ENCODE measurements around the gene BRF1. TPM values are rescaled to one million over a fixed set of nuclear protein-coding genes. Genes with fewer than 3 reads are reported as not detected.

Gene BRF1
- total RNA-seq, 1 experiment from 2014 or later = 41.2 TPM

DNA sequence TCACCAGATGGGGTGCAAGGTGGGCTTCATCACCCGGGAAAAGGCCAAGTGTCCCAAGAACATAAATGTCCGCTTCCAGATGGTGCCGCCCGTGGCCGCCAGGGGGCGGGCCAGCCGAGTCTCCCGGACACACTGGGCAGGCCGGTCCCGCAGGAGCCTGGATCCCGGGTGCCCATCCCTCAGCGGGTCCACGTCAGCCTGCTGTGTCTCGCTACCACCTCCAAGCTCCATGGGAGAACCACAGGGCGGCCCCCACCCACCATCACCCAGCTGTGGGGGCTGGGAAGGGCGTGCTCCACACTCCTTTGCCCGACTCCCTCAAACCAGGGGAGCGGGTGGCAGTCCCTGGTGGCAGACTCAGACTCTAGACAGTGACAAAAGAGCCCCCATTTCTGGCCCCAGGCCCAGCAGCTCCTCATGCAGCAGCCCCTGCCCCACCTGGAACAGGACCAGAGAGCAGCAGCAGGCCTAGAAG, 97.7 kb downstream of the BRF1 start:
- POLR2A ChIA-PET = no interaction called here
- RAD21 ChIA-PET (ENCODE audit: low non-redundant PET in 1 of 2, low total read pairs in 2 of 2, uncharacterized antibody in 2 of 2, unreplicated experiment in 2 of 2) = no interaction called here
- ATAC-seq (peak; percentile 75), DNase-seq (ENCODE audit: low read depth, low spot score) (no peak)
- Histone ChIP-seq H3K36me3 (ENCODE audit: control insufficient read depth in 1 of 2, insufficient read depth in 2 of 2, low read length in 2 of 2) (no peaks in the 10 kb centered on the region), H3K4me2 (ENCODE audit: low read length) (peak overlapping the region; percentile 45), H3K4me1 (ENCODE audit: control insufficient read depth in 1 of 2, insufficient read depth in 2 of 2, low read length in 2 of 2) (peaks cover 25 to 38% of the 10 kb centered on the region in 2 experiments; a peak in 3 of 4 replicates), H3K9me2 (ENCODE audit: insufficient read depth) (no peaks in the 10 kb centered on the region), H3K27me3 (ENCODE audit: insufficient read depth, low read length) (no peaks in the 10 kb centered on the region), H3K9me3 (ENCODE audit: control insufficient read depth in 1 of 2, insufficient read depth in 1 of 2, low read depth in 1 of 2, low read length in 2 of 2) (no peaks in the 10 kb centered on the region), H3K27ac (ENCODE audit: low read depth, low read length) (no peak overlapping the region), H2AFZ (ENCODE audit: low read depth, low read length, poor library complexity, severe bottlenecking) (no peak overlapping the region), H3K4me3 (replicated peaks in 1 of 2; ENCODE audit: low read depth in 1 of 2, low read length in 2 of 2) (no peak overlapping the region), H3K9ac (ENCODE audit: low read length) (no peak overlapping the region), H3K79me2 (ENCODE audit: insufficient read depth, low read length) (no peaks in the 10 kb centered on the region), H4K20me1 (ENCODE audit: insufficient read depth) (no peaks in the 10 kb centered on the region)
- no TSS peak for BruUV-seq (replicated peaks)
- peak; percentile 18; the same call in 1 of the 2 replicates for TF ChIP-seq POLR2AphosphoS5 (IDR thresholded peaks at IDR 0.05; ENCODE audit: low read depth, low read length)
- no peak for TF ChIP-seq SRF (IDR thresholded peaks at IDR 0.05; ENCODE audit: low read depth)
- TF ChIP-seq YY1 (IDR thresholded peaks at IDR 0.05; ENCODE audit: extremely low read depth, insufficient replicate concordance, low read depth, low read length) = peak; percentile 34
- TF ChIP-seq, protein P1, sequence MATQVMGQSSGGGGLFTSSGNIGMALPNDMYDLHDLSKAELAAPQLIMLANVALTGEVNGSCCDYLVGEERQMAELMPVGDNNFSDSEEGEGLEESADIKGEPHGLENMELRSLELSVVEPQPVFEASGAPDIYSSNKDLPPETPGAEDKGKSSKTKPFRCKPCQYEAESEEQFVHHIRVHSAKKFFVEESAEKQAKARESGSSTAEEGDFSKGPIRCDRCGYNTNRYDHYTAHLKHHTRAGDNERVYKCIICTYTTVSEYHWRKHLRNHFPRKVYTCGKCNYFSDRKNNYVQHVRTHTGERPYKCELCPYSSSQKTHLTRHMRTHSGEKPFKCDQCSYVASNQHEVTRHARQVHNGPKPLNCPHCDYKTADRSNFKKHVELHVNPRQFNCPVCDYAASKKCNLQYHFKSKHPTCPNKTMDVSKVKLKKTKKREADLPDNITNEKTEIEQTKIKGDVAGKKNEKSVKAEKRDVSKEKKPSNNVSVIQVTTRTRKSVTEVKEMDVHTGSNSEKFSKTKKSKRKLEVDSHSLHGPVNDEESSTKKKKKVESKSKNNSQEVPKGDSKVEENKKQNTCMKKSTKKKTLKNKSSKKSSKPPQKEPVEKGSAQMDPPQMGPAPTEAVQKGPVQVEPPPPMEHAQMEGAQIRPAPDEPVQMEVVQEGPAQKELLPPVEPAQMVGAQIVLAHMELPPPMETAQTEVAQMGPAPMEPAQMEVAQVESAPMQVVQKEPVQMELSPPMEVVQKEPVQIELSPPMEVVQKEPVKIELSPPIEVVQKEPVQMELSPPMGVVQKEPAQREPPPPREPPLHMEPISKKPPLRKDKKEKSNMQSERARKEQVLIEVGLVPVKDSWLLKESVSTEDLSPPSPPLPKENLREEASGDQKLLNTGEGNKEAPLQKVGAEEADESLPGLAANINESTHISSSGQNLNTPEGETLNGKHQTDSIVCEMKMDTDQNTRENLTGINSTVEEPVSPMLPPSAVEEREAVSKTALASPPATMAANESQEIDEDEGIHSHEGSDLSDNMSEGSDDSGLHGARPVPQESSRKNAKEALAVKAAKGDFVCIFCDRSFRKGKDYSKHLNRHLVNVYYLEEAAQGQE (IDR thresholded peaks at IDR 0.05; ENCODE audit: low read depth) = no peak
- TF ChIP-seq CEBPB (IDR thresholded peaks at IDR 0.05; ENCODE audit: low read depth) = no peak
- TF ChIP-seq SP1 (IDR thresholded peaks at IDR 0.05; ENCODE audit: low read depth) = no peak
- TF ChIP-seq, protein P2, sequence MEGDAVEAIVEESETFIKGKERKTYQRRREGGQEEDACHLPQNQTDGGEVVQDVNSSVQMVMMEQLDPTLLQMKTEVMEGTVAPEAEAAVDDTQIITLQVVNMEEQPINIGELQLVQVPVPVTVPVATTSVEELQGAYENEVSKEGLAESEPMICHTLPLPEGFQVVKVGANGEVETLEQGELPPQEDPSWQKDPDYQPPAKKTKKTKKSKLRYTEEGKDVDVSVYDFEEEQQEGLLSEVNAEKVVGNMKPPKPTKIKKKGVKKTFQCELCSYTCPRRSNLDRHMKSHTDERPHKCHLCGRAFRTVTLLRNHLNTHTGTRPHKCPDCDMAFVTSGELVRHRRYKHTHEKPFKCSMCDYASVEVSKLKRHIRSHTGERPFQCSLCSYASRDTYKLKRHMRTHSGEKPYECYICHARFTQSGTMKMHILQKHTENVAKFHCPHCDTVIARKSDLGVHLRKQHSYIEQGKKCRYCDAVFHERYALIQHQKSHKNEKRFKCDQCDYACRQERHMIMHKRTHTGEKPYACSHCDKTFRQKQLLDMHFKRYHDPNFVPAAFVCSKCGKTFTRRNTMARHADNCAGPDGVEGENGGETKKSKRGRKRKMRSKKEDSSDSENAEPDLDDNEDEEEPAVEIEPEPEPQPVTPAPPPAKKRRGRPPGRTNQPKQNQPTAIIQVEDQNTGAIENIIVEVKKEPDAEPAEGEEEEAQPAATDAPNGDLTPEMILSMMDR (IDR thresholded peaks at IDR 0.05 in 2 of 3, conservative IDR thresholded peaks at IDR 0.05 in 1 of 3; ENCODE audit: borderline replicate concordance in 1 of 3, insufficient read depth in 1 of 3, low read depth in 2 of 3, low read length in 2 of 3) = peak in 2 of 3 experiments; percentile 86 to 93; a peak in 4 of 6 replicates
- TF ChIP-seq, protein P3, sequence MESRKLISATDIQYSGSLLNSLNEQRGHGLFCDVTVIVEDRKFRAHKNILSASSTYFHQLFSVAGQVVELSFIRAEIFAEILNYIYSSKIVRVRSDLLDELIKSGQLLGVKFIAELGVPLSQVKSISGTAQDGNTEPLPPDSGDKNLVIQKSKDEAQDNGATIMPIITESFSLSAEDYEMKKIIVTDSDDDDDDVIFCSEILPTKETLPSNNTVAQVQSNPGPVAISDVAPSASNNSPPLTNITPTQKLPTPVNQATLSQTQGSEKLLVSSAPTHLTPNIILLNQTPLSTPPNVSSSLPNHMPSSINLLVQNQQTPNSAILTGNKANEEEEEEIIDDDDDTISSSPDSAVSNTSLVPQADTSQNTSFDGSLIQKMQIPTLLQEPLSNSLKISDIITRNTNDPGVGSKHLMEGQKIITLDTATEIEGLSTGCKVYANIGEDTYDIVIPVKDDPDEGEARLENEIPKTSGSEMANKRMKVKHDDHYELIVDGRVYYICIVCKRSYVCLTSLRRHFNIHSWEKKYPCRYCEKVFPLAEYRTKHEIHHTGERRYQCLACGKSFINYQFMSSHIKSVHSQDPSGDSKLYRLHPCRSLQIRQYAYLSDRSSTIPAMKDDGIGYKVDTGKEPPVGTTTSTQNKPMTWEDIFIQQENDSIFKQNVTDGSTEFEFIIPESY (IDR thresholded peaks at IDR 0.05; ENCODE audit: extremely low read depth, insufficient replicate concordance, low read length) = no peak
- TF ChIP-seq CBX3 (IDR thresholded peaks at IDR 0.05; ENCODE audit: low read depth) = no peak
- TF ChIP-seq SIN3A (IDR thresholded peaks at IDR 0.05; ENCODE audit: low read depth) = no peak
- TF ChIP-seq EZH2 (IDR thresholded peaks at IDR 0.05) = no peak
- no peak for TF ChIP-seq POLR2A (IDR thresholded peaks at IDR 0.05; ENCODE audit: borderline replicate concordance, extremely low read depth, insufficient read depth, insufficient read length)
- no peak for TF ChIP-seq ELF1 (IDR thresholded peaks at IDR 0.05; ENCODE audit: borderline replicate concordance, low read depth)
- TF ChIP-seq FOSL1 (IDR thresholded peaks at IDR 0.05; ENCODE audit: low read depth) = no peak
- intact Hi-C loops (cut with micrococcal nuclease) = loop anchor here (1.0 kb wide), 1 partner anchor 149 kb away; no protein-coding TSS in a partner anchor
- CTCF ChIA-PET = interaction anchor here (1.2 to 1.9 kb wide), 3 partner anchors 65 to 149 kb away, joined by 3 to 10 read pairs (median 3); no protein-coding TSS in a partner anchor

All from HCT116 (cell line).